ENCODE measurements around the gene GALNT2. TPM values are rescaled to one million over a fixed set of nuclear protein-coding genes. Genes with fewer than 3 reads are reported as not detected.
A peak's percentile ranks its signal among the peaks of the same experiment; 100 is the strongest.

Gene GALNT2
- total and polyA plus RNA-seq, 12 donors: 22.3 to 220 (median 85.7) TPM

DNA sequence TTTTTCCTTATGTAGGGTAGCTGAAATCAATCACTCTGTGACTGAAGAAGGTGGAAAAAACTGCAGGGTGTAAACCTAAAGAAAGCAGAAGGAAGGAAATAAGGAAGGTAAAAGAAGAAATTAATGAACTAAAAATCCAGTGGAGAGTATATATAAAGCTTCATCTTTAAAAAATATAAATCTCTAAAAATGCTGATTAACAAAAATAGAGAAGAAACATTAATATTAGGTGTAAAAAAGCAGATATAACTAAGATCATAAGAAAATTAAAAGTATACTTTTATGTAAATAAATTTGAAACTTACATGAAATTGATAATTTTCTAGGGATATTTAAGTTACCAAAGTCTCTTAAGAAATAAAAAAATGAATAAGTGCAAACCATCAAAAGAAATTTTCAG is 159.8 kb downstream of the GALNT2 start:
- intact Hi-C loops (cut with DNase I): no loop called here
- no peaks in the 10 kb centered on the region for H3K27me3 ChIP-seq
- peaks cover 8 to 36% of the 10 kb centered on the region in 2 donors for H3K4me1 ChIP-seq (replicated peaks in 1 of 2)
- TF ChIP-seq POLR2A (IDR thresholded peaks at IDR 0.05): no peak
- TF ChIP-seq, protein P1, sequence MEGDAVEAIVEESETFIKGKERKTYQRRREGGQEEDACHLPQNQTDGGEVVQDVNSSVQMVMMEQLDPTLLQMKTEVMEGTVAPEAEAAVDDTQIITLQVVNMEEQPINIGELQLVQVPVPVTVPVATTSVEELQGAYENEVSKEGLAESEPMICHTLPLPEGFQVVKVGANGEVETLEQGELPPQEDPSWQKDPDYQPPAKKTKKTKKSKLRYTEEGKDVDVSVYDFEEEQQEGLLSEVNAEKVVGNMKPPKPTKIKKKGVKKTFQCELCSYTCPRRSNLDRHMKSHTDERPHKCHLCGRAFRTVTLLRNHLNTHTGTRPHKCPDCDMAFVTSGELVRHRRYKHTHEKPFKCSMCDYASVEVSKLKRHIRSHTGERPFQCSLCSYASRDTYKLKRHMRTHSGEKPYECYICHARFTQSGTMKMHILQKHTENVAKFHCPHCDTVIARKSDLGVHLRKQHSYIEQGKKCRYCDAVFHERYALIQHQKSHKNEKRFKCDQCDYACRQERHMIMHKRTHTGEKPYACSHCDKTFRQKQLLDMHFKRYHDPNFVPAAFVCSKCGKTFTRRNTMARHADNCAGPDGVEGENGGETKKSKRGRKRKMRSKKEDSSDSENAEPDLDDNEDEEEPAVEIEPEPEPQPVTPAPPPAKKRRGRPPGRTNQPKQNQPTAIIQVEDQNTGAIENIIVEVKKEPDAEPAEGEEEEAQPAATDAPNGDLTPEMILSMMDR (IDR thresholded peaks at IDR 0.05): no peak
- H3K27ac ChIP-seq: no peak overlapping the region
- DNase-seq: no peak
- H3K9me3 ChIP-seq (replicated peaks in 1 of 3): no peaks in the 10 kb centered on the region
- H3K4me3 ChIP-seq: no peak overlapping the region
- no peaks in the 10 kb centered on the region for H3K36me3 ChIP-seq (replicated peaks in 1 of 2)

DNA sequence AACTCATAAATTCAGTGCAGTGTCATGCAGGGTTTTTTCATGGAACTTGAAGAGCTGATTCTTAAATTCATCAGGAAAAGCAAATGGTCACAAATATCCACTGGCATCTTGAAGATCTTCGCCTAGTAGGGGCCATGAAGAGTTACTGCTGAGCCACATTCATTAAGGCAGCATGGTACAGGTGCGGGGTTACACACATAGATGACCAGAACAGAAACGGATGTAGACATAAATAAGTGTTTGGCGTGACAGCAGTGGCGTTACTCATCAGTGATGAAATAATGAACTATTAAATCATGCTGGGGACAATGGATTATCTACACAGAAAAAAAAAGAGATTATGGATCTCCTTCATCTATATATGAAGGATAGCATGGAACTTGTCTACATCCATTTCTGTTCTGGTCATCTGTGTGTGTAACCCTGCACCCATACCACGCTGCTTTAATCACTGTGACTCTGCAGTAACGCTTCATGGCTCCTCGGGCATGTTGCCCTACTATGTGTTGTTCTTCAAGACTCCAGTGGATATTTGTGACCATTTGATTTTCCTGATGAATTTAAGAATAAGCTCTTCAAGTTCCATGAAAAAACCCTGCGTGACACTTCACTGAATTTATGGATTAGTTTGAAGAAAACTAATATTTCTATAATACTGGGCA is 161.3 kb downstream of the GALNT2 start:
- whole genome bisulfite sequencing, 4 donors: 86 to 95% (median 90%) methylated on average over 9 of the region's 9 CpGs
- Histone ChIP-seq H3K9me3 (replicated peaks in 1 of 3) (no peaks in the 10 kb centered on the region), H3K36me3 (replicated peaks in 1 of 2) (no peaks in the 10 kb centered on the region), H3K27me3 (no peaks in the 10 kb centered on the region), H3K27ac (no peak overlapping the region), H3K4me1 (replicated peaks in 1 of 2) (peaks cover 8 to 29% of the 10 kb centered on the region in 2 donors), H3K4me3 (no peak overlapping the region)
- intact Hi-C loops (cut with DNase I): no loop called here
- TF ChIP-seq POLR2A (IDR thresholded peaks at IDR 0.05): no peak
- TF ChIP-seq, protein P1 (IDR thresholded peaks at IDR 0.05): no peak
- no peak for DNase-seq

DNA sequence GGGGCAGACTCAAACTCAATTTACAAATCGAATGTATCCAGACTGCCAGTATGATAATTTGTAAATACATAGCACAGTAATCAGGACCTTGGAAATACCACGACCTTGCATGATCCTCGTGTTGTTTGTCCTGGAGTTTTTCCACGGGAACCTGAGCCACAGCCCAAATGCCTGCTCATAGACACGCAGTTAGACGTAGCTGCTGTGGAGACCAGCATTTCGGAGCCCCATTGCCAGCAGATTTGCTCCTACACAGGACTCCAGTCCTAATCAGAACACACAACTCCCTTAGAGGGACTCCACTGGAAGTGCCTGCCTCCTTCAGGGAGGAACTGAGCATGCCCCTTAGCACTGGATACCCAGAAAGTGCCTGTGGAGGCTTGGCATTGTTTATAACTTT is 163.2 kb downstream of the GALNT2 start:
- DNase-seq: peak in 4 of 7 donors; percentile 26 to 57 (median 46)
- no peak overlapping the region for H3K4me3 ChIP-seq
- H3K27ac ChIP-seq: peak overlapping the region in 4 of 5 donors; percentile 7 to 54 (median 40)
- no peaks in the 10 kb centered on the region for H3K27me3 ChIP-seq
- TF ChIP-seq POLR2A (IDR thresholded peaks at IDR 0.05): no peak
- TF ChIP-seq, protein P1 (IDR thresholded peaks at IDR 0.05): no peak
- peaks cover 8 to 29% of the 10 kb centered on the region in 2 donors for H3K4me1 ChIP-seq (replicated peaks in 1 of 2)
- intact Hi-C loops (cut with DNase I): no loop called here
- no peaks in the 10 kb centered on the region for H3K9me3 ChIP-seq (replicated peaks in 1 of 3)
- 17 to 40% (median 34%) methylated on average over 5 to 7 of the region's 7 CpGs for WGBS, 4 donors
- no peaks in the 10 kb centered on the region for H3K36me3 ChIP-seq (replicated peaks in 1 of 2)

DNA sequence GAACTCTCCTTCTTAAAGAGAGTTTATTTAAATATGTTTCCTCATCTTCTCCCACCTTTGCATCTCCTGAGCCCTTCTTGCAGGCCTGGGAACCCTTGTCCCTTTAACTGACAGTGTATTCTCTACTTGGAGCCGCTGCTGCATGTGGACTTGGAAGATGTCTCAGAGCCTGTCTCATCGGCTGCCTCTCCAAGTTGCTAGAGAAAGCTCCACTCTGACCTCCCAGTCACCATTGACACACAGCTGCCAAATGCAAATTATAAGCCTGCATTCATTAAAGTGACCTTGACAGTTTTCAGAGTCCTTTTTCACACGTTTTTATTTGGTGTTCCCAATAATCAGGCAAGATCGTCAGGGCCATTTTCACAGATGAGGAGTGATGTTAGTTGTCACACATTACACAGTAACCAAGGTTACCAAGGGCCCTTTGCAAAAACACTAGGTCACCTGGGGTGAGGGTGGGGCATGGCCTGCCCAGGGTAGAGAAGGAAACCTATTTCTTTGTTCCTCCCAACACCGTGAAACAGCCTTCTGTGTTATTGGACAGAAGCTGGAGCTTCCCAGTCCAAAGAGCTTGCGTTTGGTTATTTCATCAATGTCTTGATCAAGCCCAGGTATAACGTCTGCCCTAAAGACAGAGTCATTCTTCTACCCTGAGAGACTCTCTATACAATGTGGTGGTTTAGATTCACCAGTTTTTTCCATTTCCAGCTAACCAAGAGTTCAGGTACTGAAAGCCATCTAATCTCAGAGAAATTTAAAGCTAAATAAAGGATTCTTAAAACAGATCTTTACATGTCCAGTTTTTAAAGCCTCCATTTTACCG is 164.1 kb downstream of the GALNT2 start:
- intact Hi-C loops (cut with DNase I): no loop called here
- 72 to 85% (median 81%) methylated on average over 8 of the region's 8 CpGs for WGBS, 4 donors
- Histone ChIP-seq H3K4me1 (replicated peaks in 1 of 2) (peaks cover 8 to 29% of the 10 kb centered on the region in 2 donors), H3K9me3 (replicated peaks in 1 of 3) (no peaks in the 10 kb centered on the region), H3K27ac (peak overlapping the region in 2 of 5 donors; percentile 0 to 47), H3K36me3 (replicated peaks in 1 of 2) (no peaks in the 10 kb centered on the region), H3K4me3 (no peak overlapping the region), H3K27me3 (no peaks in the 10 kb centered on the region)
- TF ChIP-seq POLR2A (IDR thresholded peaks at IDR 0.05): no peak
- TF ChIP-seq, protein P1 (IDR thresholded peaks at IDR 0.05): no peak
- no peak for DNase-seq

Data from adrenal gland (tissue), 12 donors.